SK-N-SH treated with all-trans-retinoic acid at 6 μM for 48 hours (cell line): ENCODE data around the gene FAM83D.

Experiments
- ATAC-seq: fragments of 200-7000 bp; cut with Tn5 transposase; 3 replicates; pipeline ENCODE4 v1.9.1; 2020; ENCODE audit warnings: mild to moderate bottlenecking, moderate library complexity
- ARNTL ChIP-seq: fragments of 450-650 bp; formaldehyde crosslinking; IDR thresholded peaks from 2 replicates; pipeline ENCODE4 v1.5.0; 2020; ENCODE audit warnings: low read depth, mild to moderate bottlenecking, moderate library complexity, borderline replicate concordance
- BACH2 ChIP-seq: fragments of 250-450 bp; sonication (Bioruptor Pico); IDR thresholded peaks from 2 replicates; pipeline ENCODE4 v1.9.0; 2021; ENCODE audit warnings: mild to moderate bottlenecking, borderline replicate concordance
- CREB5 ChIP-seq: fragments of 250-450 bp; sonication (Bioruptor Pico); IDR thresholded peaks from 2 replicates; pipeline ENCODE4 v1.5.1; 2020; ENCODE audit warnings: low read depth, mild to moderate bottlenecking, moderate library complexity
- CSDC2 ChIP-seq: fragments of 250-450 bp; sonication (Bioruptor Pico); IDR thresholded peaks from 2 replicates; pipeline ENCODE4 v1.5.0; 2020; ENCODE audit warnings: mild to moderate bottlenecking, moderate library complexity
- CSRNP3 ChIP-seq: fragments of 250-450 bp; sonication (Bioruptor Pico); IDR thresholded peaks from 2 replicates; pipeline ENCODE4 v1.5.1; 2021; ENCODE audit warnings: mild to moderate bottlenecking, moderate library complexity
- ESRRG ChIP-seq: fragments of 250-450 bp; sonication (Bioruptor Pico); IDR thresholded peaks from 2 replicates; pipeline ENCODE4 v1.6.1; 2021; ENCODE audit warnings: mild to moderate bottlenecking
- GLIS3 ChIP-seq: fragments of 250-450 bp; sonication (Bioruptor Pico); IDR thresholded peaks from 2 replicates; pipeline ENCODE4 v1.5.0; 2020; ENCODE audit warnings: mild to moderate bottlenecking, moderate library complexity
- ISL1 ChIP-seq: fragments of 250-450 bp; sonication (Bioruptor Pico); IDR thresholded peaks from 2 replicates; pipeline ENCODE4 v2.1.2; 2022; ENCODE audit warnings: mild to moderate bottlenecking, moderate library complexity
- OSR1 ChIP-seq: fragments of 250-450 bp; sonication (Bioruptor Pico); IDR thresholded peaks from 2 replicates; pipeline ENCODE4 v1.8.0; 2022; ENCODE audit warnings: moderate library complexity, mild to moderate bottlenecking, inconsistent platforms
- PATZ1 ChIP-seq: fragments of 250-450 bp; sonication (Bioruptor Pico); IDR thresholded peaks from 2 replicates; pipeline ENCODE4 v1.8.0; 2020; ENCODE audit warnings: mild to moderate bottlenecking, moderate library complexity, borderline replicate concordance
- POU6F1 ChIP-seq: fragments of 250-450 bp; sonication (Bioruptor Pico); IDR thresholded peaks from 2 replicates; pipeline ENCODE4 v1.8.0; 2021; ENCODE audit warnings: low read depth, mild to moderate bottlenecking, moderate library complexity, borderline replicate concordance
- PPARA ChIP-seq: fragments of 250-450 bp; sonication (Bioruptor Pico); IDR thresholded peaks from 2 replicates; pipeline ENCODE4 v1.5.0; 2020; ENCODE audit warnings: mild to moderate bottlenecking, borderline replicate concordance
- RARB ChIP-seq: fragments of 250-450 bp; sonication (Bioruptor Pico); IDR thresholded peaks from 2 replicates; pipeline ENCODE4 v1.8.0; 2021; ENCODE audit warnings: mild to moderate bottlenecking, moderate library complexity
- SNAI2 ChIP-seq: fragments of 250-450 bp; sonication (Bioruptor Pico); IDR thresholded peaks from 2 replicates; pipeline ENCODE4 v1.5.0; 2020; ENCODE audit warnings: mild to moderate bottlenecking, moderate library complexity
- TCF4 ChIP-seq: fragments of 250-450 bp; sonication (Bioruptor Pico); IDR thresholded peaks from 2 replicates; pipeline ENCODE4 v1.8.0; 2021; ENCODE audit warnings: mild to moderate bottlenecking, moderate library complexity, borderline replicate concordance
- ZC3H10 ChIP-seq: fragments of 250-450 bp; sonication (Bioruptor Pico); IDR thresholded peaks from 2 replicates; pipeline ENCODE4 v1.5.1; 2021; ENCODE audit warnings: mild to moderate bottlenecking, moderate library complexity
- ZFP3 ChIP-seq: fragments of 250-450 bp; sonication (Bioruptor Pico); IDR thresholded peaks from 2 replicates; pipeline ENCODE4 v1.5.0; 2020; ENCODE audit warnings: mild to moderate bottlenecking, moderate library complexity
- ZNF565 ChIP-seq: fragments of 450-650 bp; formaldehyde crosslinking; conservative IDR thresholded peaks from 2 replicates; pipeline ENCODE4 v1.5.0; 2020; ENCODE audit warnings: low read depth, mild to moderate bottlenecking, moderate library complexity
- ZNF70 ChIP-seq: fragments of 450-650 bp; formaldehyde crosslinking; IDR thresholded peaks from 2 replicates; pipeline ENCODE4 v1.5.0; 2020; ENCODE audit warnings: mild to moderate bottlenecking, moderate library complexity

The FAM83D gene

GRCh38 chr20:38920851-38921250, 5.4 kb upstream of the FAM83D start:
- no peak for ATAC-seq

GRCh38 chr20:38924718-38925117, 1.5 kb upstream of the FAM83D start:
- no peak for ATAC-seq
- no peak for TF ChIP-seq OSR1 (CRISPR knock-in tag)
- TF ChIP-seq TCF4: no peak
- no peak for TF ChIP-seq RARB
- TF ChIP-seq ZFP3 (CRISPR knock-in tag): no peak
- TF ChIP-seq BACH2 (CRISPR knock-in tag): no peak
- no peak for TF ChIP-seq CREB5 (CRISPR knock-in tag)
- no peak for TF ChIP-seq ZNF70 (CRISPR knock-in tag)
- TF ChIP-seq ESRRG (CRISPR knock-in tag): no peak
- TF ChIP-seq ZNF565 (CRISPR knock-in tag): no peak
- TF ChIP-seq PPARA (CRISPR knock-in tag): no peak
- no peak for TF ChIP-seq ARNTL (CRISPR knock-in tag)
- TF ChIP-seq PATZ1 (CRISPR knock-in tag): no peak
- TF ChIP-seq SNAI2 (CRISPR knock-in tag): no peak
- TF ChIP-seq CSRNP3 (CRISPR knock-in tag): no peak

More at GRCh38 chr20:38920851-38921250, 5.4 kb upstream of the FAM83D start:
- TF ChIP-seq ZNF565 (CRISPR knock-in tag): no peak
- TF ChIP-seq CSRNP3 (CRISPR knock-in tag): no peak
- no peak for TF ChIP-seq BACH2 (CRISPR knock-in tag)
- TF ChIP-seq ISL1 (CRISPR knock-in tag): no peak
- TF ChIP-seq CSDC2: no peak
- no peak for TF ChIP-seq ESRRG (CRISPR knock-in tag)
- no peak for TF ChIP-seq ZFP3 (CRISPR knock-in tag)
- TF ChIP-seq TCF4: no peak
- no peak for TF ChIP-seq ZC3H10
- no peak for TF ChIP-seq POU6F1 (CRISPR knock-in tag)
- TF ChIP-seq GLIS3: no peak
- no peak for TF ChIP-seq ARNTL (CRISPR knock-in tag)
- TF ChIP-seq RARB: no peak
- TF ChIP-seq ZNF70 (CRISPR knock-in tag): no peak
- no peak for TF ChIP-seq SNAI2 (CRISPR knock-in tag)
- TF ChIP-seq PATZ1 (CRISPR knock-in tag): no peak
- no peak for TF ChIP-seq CREB5 (CRISPR knock-in tag)
